Fibroblast of lung (primary cell): Measurements from ENCODE around the gene HIP1.

Source experiments
- EZH2 ChIP-seq: IDR thresholded peaks from 2 replicates; pipeline ENCODE4 v1.5.1; 2012; ENCODE audit warnings: low read length, control low read depth, mild to moderate bottlenecking; ENCODE audit errors: missing control alignments
- TF ChIP-seq, protein P1 (sequence below), 2 donors: IDR thresholded peaks in 1 of 2; conservative IDR thresholded peaks in 1 of 2; 1 replicate in 1 of 2; 2 replicates in 1 of 2; pipeline ENCODE4 v1.5.1; 2011 to 2012; ENCODE audit warnings: low read length in 2 of 2, control low read depth in 1 of 2, inconsistent platforms in 1 of 2, low read depth in 1 of 2, mild to moderate bottlenecking in 1 of 2

- TF ChIP-seq, protein P1, sequence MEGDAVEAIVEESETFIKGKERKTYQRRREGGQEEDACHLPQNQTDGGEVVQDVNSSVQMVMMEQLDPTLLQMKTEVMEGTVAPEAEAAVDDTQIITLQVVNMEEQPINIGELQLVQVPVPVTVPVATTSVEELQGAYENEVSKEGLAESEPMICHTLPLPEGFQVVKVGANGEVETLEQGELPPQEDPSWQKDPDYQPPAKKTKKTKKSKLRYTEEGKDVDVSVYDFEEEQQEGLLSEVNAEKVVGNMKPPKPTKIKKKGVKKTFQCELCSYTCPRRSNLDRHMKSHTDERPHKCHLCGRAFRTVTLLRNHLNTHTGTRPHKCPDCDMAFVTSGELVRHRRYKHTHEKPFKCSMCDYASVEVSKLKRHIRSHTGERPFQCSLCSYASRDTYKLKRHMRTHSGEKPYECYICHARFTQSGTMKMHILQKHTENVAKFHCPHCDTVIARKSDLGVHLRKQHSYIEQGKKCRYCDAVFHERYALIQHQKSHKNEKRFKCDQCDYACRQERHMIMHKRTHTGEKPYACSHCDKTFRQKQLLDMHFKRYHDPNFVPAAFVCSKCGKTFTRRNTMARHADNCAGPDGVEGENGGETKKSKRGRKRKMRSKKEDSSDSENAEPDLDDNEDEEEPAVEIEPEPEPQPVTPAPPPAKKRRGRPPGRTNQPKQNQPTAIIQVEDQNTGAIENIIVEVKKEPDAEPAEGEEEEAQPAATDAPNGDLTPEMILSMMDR (conservative IDR thresholded peaks at IDR 0.05 in 1 of 2, IDR thresholded peaks at IDR 0.05 in 1 of 2; ENCODE audit: low read depth in 1 of 2, low read length in 2 of 2) = no peak
- TF ChIP-seq EZH2 = no peak
Measured at GRCh38 chr7:75534727-75535307, 203.9 kb downstream of the HIP1 start.
